ENCODE results near the gene CISD3.

- TF ChIP-seq ZNF660 (tag by site-specific recombination; IDR thresholded peaks at IDR 0.05) (no peak; the same call in 1 of the 2 replicates), PBX3 (CRISPR knock-in tag; IDR thresholded peaks at IDR 0.05) (no peak), ZNF140 (tag by site-specific recombination; IDR thresholded peaks at IDR 0.05) (no peak), ZNF510 (tag by site-specific recombination; IDR thresholded peaks at IDR 0.05; ENCODE audit: insufficient replicate concordance) (no peak), SP2 (tag by site-specific recombination; IDR thresholded peaks at IDR 0.05) (peak; percentile 47), ZNF704 (tag by site-specific recombination; IDR thresholded peaks at IDR 0.05) (no peak), CTCF (tag by site-specific recombination; IDR thresholded peaks at IDR 0.05) (no peak), ZNF23 (tag by site-specific recombination; IDR thresholded peaks at IDR 0.05; ENCODE audit: borderline replicate concordance) (no peak), PATZ1 (tag by site-specific recombination; IDR thresholded peaks at IDR 0.05) (0 out of 2 replicates have a peak, but pooled peaks have one; percentile 45), OVOL3 (tag by site-specific recombination; IDR thresholded peaks at IDR 0.05) (no peak), KLF10 (tag by site-specific recombination; IDR thresholded peaks at IDR 0.05) (no peak), KLF9 (tag by site-specific recombination; IDR thresholded peaks at IDR 0.05; ENCODE audit: low read depth) (no peak)
These were observed 15.4 kb downstream of the CISD3 start for GRCh38 chr17:38745545-38745944.

Measured in HEK293 (cell line).